ENCODE data around the gene PWWP2B.

PWWP2B gene

GRCh38 chr10:132449811-132450181, 52.8 kb downstream of the PWWP2B start:
- DNase-seq = no peak

GRCh38 chr10:132450466-132450824, 53.4 kb downstream of the PWWP2B start:
- DNase-seq = no peak

- no peak for DNase-seq
Observed at GRCh38 chr10:132450825-132451505, 54.0 kb downstream of the PWWP2B start.

- DNase-seq = peak; percentile 51
Observed at GRCh38 chr10:132451506-132452215, 54.7 kb downstream of the PWWP2B start.

GRCh38 chr10:132452216-132452650, 55.2 kb downstream of the PWWP2B start:
- DNase-seq = no peak

- DNase-seq = peak; percentile 94
Observed at GRCh38 chr10:132452651-132453469, 55.9 kb downstream of the PWWP2B start.

GRCh38 chr10:132453470-132453861, 56.5 kb downstream of the PWWP2B start:
- DNase-seq = no peak

- DNase-seq = no peak
Observed at GRCh38 chr10:132454296-132455198, 57.5 kb downstream of the PWWP2B start.

GRCh38 chr10:132455441-132455971, 58.5 kb downstream of the PWWP2B start:
- DNase-seq = no peak

GRCh38 chr10:132455986-132456847, 59.2 kb downstream of the PWWP2B start:
- no peak for DNase-seq

GRCh38 chr10:132456881-132457280, 59.9 kb downstream of the PWWP2B start:
- no peak for DNase-seq

GRCh38 chr10:132457328-132458070, 60.5 kb downstream of the PWWP2B start:
- DNase-seq = peak; percentile 92

GRCh38 chr10:132458071-132458585, 61.1 kb downstream of the PWWP2B start:
- DNase-seq = no peak

GRCh38 chr10:132458586-132459300, 61.7 kb downstream of the PWWP2B start:
- peak; percentile 49 for DNase-seq

- no peak for DNase-seq
Observed at GRCh38 chr10:132459301-132460003, 62.5 kb downstream of the PWWP2B start.

- no peak for DNase-seq
Observed at GRCh38 chr10:132460071-132460470, 63.1 kb downstream of the PWWP2B start.

- DNase-seq = no peak
Observed at GRCh38 chr10:132460691-132461090, 63.7 kb downstream of the PWWP2B start.

- DNase-seq = no peak
Observed at GRCh38 chr10:132461103-132461682, 64.2 kb downstream of the PWWP2B start.

Data from NCI-H1436 (cell line).